A549 (cell line): ENCODE measurements around the gene MSANTD1.

Experiments
- CEBPB ChIP-seq, 2 experiments: fragments of >200 bp in 1 of 2; sonication (Bioruptor Twin) in 1 of 2; formaldehyde crosslinking in 1 of 2; IDR thresholded peaks; 2 replicates each; pipeline ENCODE4 v1.6.1; 2012 to 2016
- EP300 ChIP-seq, 2 experiments: fragments of >200 bp; sonication (Bioruptor Twin); formaldehyde crosslinking; IDR thresholded peaks; 2 replicates in 1 of 2; 3 replicates in 1 of 2; pipeline ENCODE4 v1.6.1; 2016 to 2017
- FOXS1 ChIP-seq: fragments of 250-450 bp; sonication (Bioruptor Pico); IDR thresholded peaks from 2 replicates; pipeline ENCODE4 v1.5.0; 2020; ENCODE audit warnings: mild to moderate bottlenecking, moderate library complexity
- HDAC2 ChIP-seq: fragments of 200-600 bp; sonication (generic); IDR thresholded peaks from 2 replicates; pipeline ENCODE4 v1.6.1; 2016
- JUN ChIP-seq, 2 experiments: fragments of >200 bp; sonication (Bioruptor Twin); formaldehyde crosslinking; IDR thresholded peaks; 2 replicates in 1 of 2; 3 replicates in 1 of 2; pipeline ENCODE4 v1.6.1; 2016 to 2017
- KDM5A ChIP-seq: fragments of 200-600 bp; sonication (generic); IDR thresholded peaks from 2 replicates; pipeline ENCODE4 v1.6.1; 2016; ENCODE audit warnings: antibody characterized with exemption, mild to moderate bottlenecking
- MYC ChIP-seq: IDR thresholded peaks from 2 replicates; pipeline ENCODE4 v1.6.1; 2012; ENCODE audit warnings: mild to moderate bottlenecking, inconsistent platforms, low read length, improper control_type of control experiment, borderline replicate concordance
- POLR2A ChIP-seq: IDR thresholded peaks from 2 replicates; pipeline ENCODE4 v1.6.1; 2012; ENCODE audit warnings: mild to moderate bottlenecking, low read length
- TF ChIP-seq, protein P1 (sequence below): fragments of >200 bp; sonication (Bioruptor Twin); formaldehyde crosslinking; IDR thresholded peaks from 3 replicates; pipeline ENCODE4 v1.5.1; 2016
- TF ChIP-seq, protein P2 (sequence below): fragments of 450-650 bp; IDR thresholded peaks from 2 replicates; pipeline ENCODE4 v1.6.1; 2014; ENCODE audit warnings: antibody characterized with exemption

DNA sequence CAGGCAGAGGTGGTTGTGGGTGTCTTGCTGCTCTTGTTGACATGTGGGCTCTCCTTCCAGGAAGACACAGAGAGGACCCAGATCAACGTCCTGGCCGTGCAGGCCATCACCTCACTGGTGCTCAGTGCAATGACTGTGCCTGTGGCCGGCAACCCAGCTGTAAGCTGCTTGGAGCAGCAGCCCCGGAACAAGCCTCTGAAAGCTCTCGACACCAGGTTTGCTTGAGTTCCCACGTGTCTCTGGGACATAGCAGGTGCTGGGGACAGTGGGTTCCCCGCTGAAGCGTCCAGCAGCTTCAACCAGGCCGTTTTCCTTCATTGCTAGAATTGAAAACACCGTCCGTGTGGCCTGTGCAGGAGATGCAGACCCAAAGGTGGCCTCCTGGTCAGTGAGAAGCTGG lies 25.6 kb upstream of the MSANTD1 start:
- TF ChIP-seq, protein P1, sequence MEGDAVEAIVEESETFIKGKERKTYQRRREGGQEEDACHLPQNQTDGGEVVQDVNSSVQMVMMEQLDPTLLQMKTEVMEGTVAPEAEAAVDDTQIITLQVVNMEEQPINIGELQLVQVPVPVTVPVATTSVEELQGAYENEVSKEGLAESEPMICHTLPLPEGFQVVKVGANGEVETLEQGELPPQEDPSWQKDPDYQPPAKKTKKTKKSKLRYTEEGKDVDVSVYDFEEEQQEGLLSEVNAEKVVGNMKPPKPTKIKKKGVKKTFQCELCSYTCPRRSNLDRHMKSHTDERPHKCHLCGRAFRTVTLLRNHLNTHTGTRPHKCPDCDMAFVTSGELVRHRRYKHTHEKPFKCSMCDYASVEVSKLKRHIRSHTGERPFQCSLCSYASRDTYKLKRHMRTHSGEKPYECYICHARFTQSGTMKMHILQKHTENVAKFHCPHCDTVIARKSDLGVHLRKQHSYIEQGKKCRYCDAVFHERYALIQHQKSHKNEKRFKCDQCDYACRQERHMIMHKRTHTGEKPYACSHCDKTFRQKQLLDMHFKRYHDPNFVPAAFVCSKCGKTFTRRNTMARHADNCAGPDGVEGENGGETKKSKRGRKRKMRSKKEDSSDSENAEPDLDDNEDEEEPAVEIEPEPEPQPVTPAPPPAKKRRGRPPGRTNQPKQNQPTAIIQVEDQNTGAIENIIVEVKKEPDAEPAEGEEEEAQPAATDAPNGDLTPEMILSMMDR = no peak
- no peak for TF ChIP-seq POLR2A
- TF ChIP-seq HDAC2 = no peak
- TF ChIP-seq EP300 (IDR thresholded peaks at IDR 0.05) = no peak
- TF ChIP-seq MYC = no peak
- TF ChIP-seq, protein P2, sequence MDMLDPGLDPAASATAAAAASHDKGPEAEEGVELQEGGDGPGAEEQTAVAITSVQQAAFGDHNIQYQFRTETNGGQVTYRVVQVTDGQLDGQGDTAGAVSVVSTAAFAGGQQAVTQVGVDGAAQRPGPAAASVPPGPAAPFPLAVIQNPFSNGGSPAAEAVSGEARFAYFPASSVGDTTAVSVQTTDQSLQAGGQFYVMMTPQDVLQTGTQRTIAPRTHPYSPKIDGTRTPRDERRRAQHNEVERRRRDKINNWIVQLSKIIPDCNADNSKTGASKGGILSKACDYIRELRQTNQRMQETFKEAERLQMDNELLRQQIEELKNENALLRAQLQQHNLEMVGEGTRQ = no peak
- TF ChIP-seq JUN (IDR thresholded peaks at IDR 0.05) = no peak
- TF ChIP-seq CEBPB (IDR thresholded peaks at IDR 0.05) = no peak
- no peak for TF ChIP-seq KDM5A
- TF ChIP-seq FOXS1 (CRISPR knock-in tag) = no peak
